GM23338 (cell line): Measurements from ENCODE around the gene ELL3. TPM values are rescaled to one million over a fixed set of nuclear protein-coding genes. Genes with fewer than 3 reads are reported as not detected.
A peak's percentile ranks its signal among the peaks of the same experiment; 100 is the strongest.

ENCODE experiments used
- ATAC-seq: fragments of 200-7000 bp; cut with Tn5 transposase; 3 replicates; pipeline ENCODE4 v1.9.1; 2020
- DNase-seq: peaks from one replicate; pipeline ENCODE4 v3.0.0-alpha.2; 2015; ENCODE audit warnings: low spot score
- H2AFZ ChIP-seq: fragments of 200-600 bp; sonication (generic); 2 replicates; pipeline ENCODE4 v1.8.0; 2016; ENCODE audit warnings: antibody characterized with exemption, mild to moderate bottlenecking, moderate library complexity
- H3F3A ChIP-seq: fragments of 200-600 bp; sonication (generic); replicated peaks from 2 replicates; pipeline ENCODE4 v1.8.0; 2017; ENCODE audit warnings: antibody characterized with exemption, mixed run types, low read depth
- H3K27ac ChIP-seq: fragments of 200-600 bp; sonication (generic); 2 replicates; pipeline ENCODE4 v1.6.1; 2016; ENCODE audit warnings: low read depth
- H3K27me3 ChIP-seq: fragments of 200-600 bp; sonication (generic); 2 replicates; pipeline ENCODE4 v1.8.0; 2016; ENCODE audit warnings: mild to moderate bottlenecking, mixed run types, moderate library complexity; ENCODE audit not compliant: insufficient read depth
- H3K36me3 ChIP-seq: fragments of 200-600 bp; sonication (generic); 2 replicates; pipeline ENCODE4 v1.8.0; 2016; ENCODE audit warnings: mild to moderate bottlenecking; ENCODE audit not compliant: insufficient read depth
- H3K4me1 ChIP-seq: fragments of 200-600 bp; sonication (generic); 2 replicates; pipeline ENCODE4 v1.8.0; 2016; ENCODE audit warnings: mild to moderate bottlenecking, moderate library complexity; ENCODE audit not compliant: insufficient read depth
- H3K4me2 ChIP-seq: fragments of 200-600 bp; sonication (generic); 2 replicates; pipeline ENCODE4 v1.7.1; 2017; ENCODE audit warnings: mixed run types
- H3K4me3 ChIP-seq: fragments of 200-600 bp; sonication (generic); 2 replicates; pipeline ENCODE4 v1.6.1; 2016; ENCODE audit warnings: mixed run types
- H3K79me2 ChIP-seq: fragments of 200-600 bp; sonication (generic); replicated peaks from 2 replicates; pipeline ENCODE4 v1.8.0; 2017; ENCODE audit warnings: mild to moderate bottlenecking; ENCODE audit not compliant: insufficient read depth
- H3K9me2 ChIP-seq: fragments of 200-600 bp; sonication (generic); 2 replicates; pipeline ENCODE4 v1.8.0; 2017; ENCODE audit not compliant: insufficient read depth
- H4K20me1 ChIP-seq: fragments of 200-600 bp; sonication (generic); replicated peaks from 2 replicates; pipeline ENCODE4 v1.8.0; 2017; ENCODE audit warnings: mild to moderate bottlenecking; ENCODE audit not compliant: insufficient read depth
- H3K27ac Mint-ChIP-seq: 2 replicates; pipeline ENCODE4 v1.8.0; 2020; ENCODE audit warnings: inconsistent platforms, mild to moderate bottlenecking, moderate library complexity, mixed read lengths
- H3K27me3 Mint-ChIP-seq: 3 replicates; pipeline ENCODE4 v1.8.0; 2022; ENCODE audit warnings: low read depth, mild to moderate bottlenecking, moderate library complexity, mixed read lengths, inconsistent platforms; ENCODE audit not compliant: insufficient read depth, poor library complexity
- H3K36me3 Mint-ChIP-seq: 3 replicates; pipeline ENCODE4 v1.8.0; 2021; ENCODE audit warnings: low read depth, mild to moderate bottlenecking, inconsistent platforms, moderate library complexity, mixed read lengths
- H3K4me1 Mint-ChIP-seq: 3 replicates; pipeline ENCODE4 v1.8.0; 2020; ENCODE audit warnings: mild to moderate bottlenecking, inconsistent platforms, mixed read lengths
- H3K4me3 Mint-ChIP-seq: 3 replicates; pipeline ENCODE4 v1.8.0; 2021; ENCODE audit warnings: moderate library complexity, mild to moderate bottlenecking, inconsistent platforms, mixed read lengths
- H3K9me3 Mint-ChIP-seq: 3 replicates; pipeline ENCODE4 v1.8.0; 2020; ENCODE audit warnings: moderate library complexity, mild to moderate bottlenecking, inconsistent platforms, mixed read lengths
- CREB1 ChIP-seq: fragments of 250-450 bp; sonication (Bioruptor Pico); IDR thresholded peaks from 2 replicates; pipeline ENCODE4 v1.5.0; 2020; ENCODE audit warnings: low read depth, mild to moderate bottlenecking, moderate library complexity
- EZH2phosphoT487 ChIP-seq: fragments of 200-600 bp; sonication (generic); IDR thresholded peaks from one replicate; pipeline ENCODE4 v1.8.1; 2018; ENCODE audit warnings: antibody characterized with exemption; ENCODE audit not compliant: unreplicated experiment
- POLR2AphosphoS5 ChIP-seq: IDR thresholded peaks from 2 replicates; pipeline ENCODE4 v1.6.1; 2016; ENCODE audit warnings: antibody characterized with exemption, low read depth
- STAT1 ChIP-seq: IDR thresholded peaks from one replicate; pipeline ENCODE4 v1.6.1; 2016; ENCODE audit warnings: antibody characterized with exemption; ENCODE audit not compliant: unreplicated experiment
- ZNF114 ChIP-seq: fragments of 250-450 bp; sonication (Bioruptor Pico); IDR thresholded peaks from 2 replicates; pipeline ENCODE4 v1.5.0; 2020; ENCODE audit warnings: mild to moderate bottlenecking, moderate library complexity
- ZNF331 ChIP-seq: fragments of 250-450 bp; sonication (Bioruptor Pico); IDR thresholded peaks from 2 replicates; pipeline ENCODE4 v1.5.0; 2020; ENCODE audit warnings: low read depth, mild to moderate bottlenecking, moderate library complexity
- polyA plus RNA-seq: library from polyadenylated mRNA; unstranded; fragments of >200 nt; fragmentation: Nextera tagmentation; extraction: Ambion mirVana; gene quantifications from 2 replicates; pipeline ENCODE4 v1.2.1, GENCODE V29; 2016
- total RNA-seq: library from RNA; depleted of rRNA; stranded (reverse); fragments of >200 nt; shearing (Covaris generic); gene quantifications from 2 replicates; pipeline ENCODE4 v1.2.3, GENCODE V29; 2014
- TF ChIP-seq, protein P1 (sequence below), 2 experiments: fragments of 200-600 bp in 1 of 2; sonication (generic) in 1 of 2; conservative IDR thresholded peaks; 2 replicates each; pipeline versions ENCODE4 v1.5.1 to v1.6.1; 2016 to 2017; ENCODE audit warnings: antibody characterized with exemption in 2 of 2, low read depth in 2 of 2, mild to moderate bottlenecking in 2 of 2, moderate library complexity in 1 of 2
- TF ChIP-seq, protein P2 (sequence below): IDR thresholded peaks from 2 replicates; pipeline ENCODE4 v1.6.1; 2016; ENCODE audit warnings: antibody characterized with exemption

Gene ELL3
- total and polyA plus RNA-seq, 2 experiments from 2014 or later, result 13.6 to 14.2 TPM

- H3K27ac ChIP-seq, result no peak overlapping the region
- no peaks in the 10 kb centered on the region for H3K9me2 ChIP-seq
- ATAC-seq (peak; percentile 21), DNase-seq (peak; percentile 66)
- Mint-ChIP-seq H3K27ac (no peak overlapping the region), H3K4me1 (peaks cover 17% of the 10 kb centered on the region), H3K9me3 (no peaks in the 10 kb centered on the region; the same call in 2 of the 3 replicates), H3K27me3 (peaks cover 19% of the 10 kb centered on the region), H3K36me3 (peaks cover 36% of the 10 kb centered on the region), H3K4me3 (peak overlapping the region; percentile 82)
- 0 out of 2 replicates have a peak, but pooled peaks have one; percentile 16 for TF ChIP-seq CREB1 (CRISPR knock-in tag)
- 0 out of 2 replicates have a peak, but pooled peaks have one; percentile 13 for TF ChIP-seq POLR2AphosphoS5
- TF ChIP-seq, protein P1, sequence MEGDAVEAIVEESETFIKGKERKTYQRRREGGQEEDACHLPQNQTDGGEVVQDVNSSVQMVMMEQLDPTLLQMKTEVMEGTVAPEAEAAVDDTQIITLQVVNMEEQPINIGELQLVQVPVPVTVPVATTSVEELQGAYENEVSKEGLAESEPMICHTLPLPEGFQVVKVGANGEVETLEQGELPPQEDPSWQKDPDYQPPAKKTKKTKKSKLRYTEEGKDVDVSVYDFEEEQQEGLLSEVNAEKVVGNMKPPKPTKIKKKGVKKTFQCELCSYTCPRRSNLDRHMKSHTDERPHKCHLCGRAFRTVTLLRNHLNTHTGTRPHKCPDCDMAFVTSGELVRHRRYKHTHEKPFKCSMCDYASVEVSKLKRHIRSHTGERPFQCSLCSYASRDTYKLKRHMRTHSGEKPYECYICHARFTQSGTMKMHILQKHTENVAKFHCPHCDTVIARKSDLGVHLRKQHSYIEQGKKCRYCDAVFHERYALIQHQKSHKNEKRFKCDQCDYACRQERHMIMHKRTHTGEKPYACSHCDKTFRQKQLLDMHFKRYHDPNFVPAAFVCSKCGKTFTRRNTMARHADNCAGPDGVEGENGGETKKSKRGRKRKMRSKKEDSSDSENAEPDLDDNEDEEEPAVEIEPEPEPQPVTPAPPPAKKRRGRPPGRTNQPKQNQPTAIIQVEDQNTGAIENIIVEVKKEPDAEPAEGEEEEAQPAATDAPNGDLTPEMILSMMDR (conservative IDR thresholded peaks at IDR 0.05; ENCODE audit: low read depth in 2 of 2), result peak; percentile 50 to 70
- TF ChIP-seq STAT1, result no peak
- no peak for TF ChIP-seq ZNF114 (CRISPR knock-in tag)
- peaks cover 28% of the 10 kb centered on the region for H3K36me3 ChIP-seq
- peaks cover 56% of the 10 kb centered on the region for H3F3A ChIP-seq
- H4K20me1 ChIP-seq, result peaks cover 23% of the 10 kb centered on the region
- H2AFZ ChIP-seq, result no peak overlapping the region
- H3K27me3 ChIP-seq, result no peaks in the 10 kb centered on the region
- H3K4me1 ChIP-seq, result peaks cover 11% of the 10 kb centered on the region
- H3K4me2 ChIP-seq, result peak overlapping the region; percentile 96
- H3K79me2 ChIP-seq, result no peaks in the 10 kb centered on the region
- H3K4me3 ChIP-seq, result peak overlapping the region; percentile 95
These were observed 1.3 kb downstream of the ELL3 start for GRCh38 chr15:43775411-43775965.

DNA sequence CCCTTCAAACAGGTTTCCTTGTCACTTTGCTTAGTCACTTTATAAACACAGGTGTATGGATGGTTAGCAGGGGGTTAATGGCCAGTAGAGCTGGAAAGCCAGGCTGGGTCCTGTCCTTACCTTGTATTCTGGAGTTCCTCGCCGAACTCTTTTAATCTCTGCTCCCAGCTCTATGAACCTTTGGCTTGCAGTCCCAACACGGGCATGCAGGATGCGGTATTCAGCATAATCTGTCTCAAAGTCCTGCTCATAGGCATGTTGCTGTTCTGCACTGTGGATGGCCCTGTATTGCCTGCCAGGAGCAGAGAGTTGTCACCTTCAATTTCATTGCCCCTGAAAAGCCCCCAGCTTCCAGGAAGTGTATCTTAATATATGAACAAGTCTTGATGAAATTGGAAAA is 2.7 kb downstream of the ELL3 start:
- H3K4me3 ChIP-seq, result no peak overlapping the region
- peaks cover 23% of the 10 kb centered on the region for H4K20me1 ChIP-seq
- no peaks in the 10 kb centered on the region for H3K79me2 ChIP-seq
- H2AFZ ChIP-seq, result no peak overlapping the region
- Mint-ChIP-seq H3K27me3 (peaks cover 17% of the 10 kb centered on the region), H3K9me3 (no peaks in the 10 kb centered on the region; the same call in 2 of the 3 replicates), H3K4me1 (peaks cover 17% of the 10 kb centered on the region), H3K4me3 (no peak overlapping the region), H3K36me3 (peaks cover 51% of the 10 kb centered on the region), H3K27ac (no peak overlapping the region)
- H3K27ac ChIP-seq, result peak overlapping the region; percentile 51; the same call in 1 of the 2 replicates
- H3K4me1 ChIP-seq, result peaks cover 11% of the 10 kb centered on the region
- no peaks in the 10 kb centered on the region for H3K27me3 ChIP-seq
- ATAC-seq (no peak), DNase-seq (no peak)
- peaks cover 62% of the 10 kb centered on the region for H3F3A ChIP-seq
- peaks cover 37% of the 10 kb centered on the region for H3K36me3 ChIP-seq
- H3K9me2 ChIP-seq, result no peaks in the 10 kb centered on the region
- TF ChIP-seq, protein P2, sequence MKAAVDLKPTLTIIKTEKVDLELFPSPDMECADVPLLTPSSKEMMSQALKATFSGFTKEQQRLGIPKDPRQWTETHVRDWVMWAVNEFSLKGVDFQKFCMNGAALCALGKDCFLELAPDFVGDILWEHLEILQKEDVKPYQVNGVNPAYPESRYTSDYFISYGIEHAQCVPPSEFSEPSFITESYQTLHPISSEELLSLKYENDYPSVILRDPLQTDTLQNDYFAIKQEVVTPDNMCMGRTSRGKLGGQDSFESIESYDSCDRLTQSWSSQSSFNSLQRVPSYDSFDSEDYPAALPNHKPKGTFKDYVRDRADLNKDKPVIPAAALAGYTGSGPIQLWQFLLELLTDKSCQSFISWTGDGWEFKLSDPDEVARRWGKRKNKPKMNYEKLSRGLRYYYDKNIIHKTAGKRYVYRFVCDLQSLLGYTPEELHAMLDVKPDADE, result no peak
- no peak for TF ChIP-seq EZH2phosphoT487
- TF ChIP-seq ZNF331 (CRISPR knock-in tag), result no peak
- no peak for TF ChIP-seq STAT1
- no peak for TF ChIP-seq ZNF114 (CRISPR knock-in tag)
- no peak for TF ChIP-seq POLR2AphosphoS5
- no peak overlapping the region for H3K4me2 ChIP-seq
